ENCODE results near the gene B3GALT6. TPM values are rescaled to one million over a fixed set of nuclear protein-coding genes. Genes with fewer than 3 reads are reported as not detected.
"Not testable (repeated sequence)": the region's sequence is repeated elsewhere in the genome, so short reads cannot be mapped to it uniquely, and the experiment has no call there.

The B3GALT6 gene
- total RNA-seq = 1 to 10 TPM; 8.4 to 9.4 TPM
- 14.4 to 30.1 reads per million in 2 donors for total RNA-seq

DNA sequence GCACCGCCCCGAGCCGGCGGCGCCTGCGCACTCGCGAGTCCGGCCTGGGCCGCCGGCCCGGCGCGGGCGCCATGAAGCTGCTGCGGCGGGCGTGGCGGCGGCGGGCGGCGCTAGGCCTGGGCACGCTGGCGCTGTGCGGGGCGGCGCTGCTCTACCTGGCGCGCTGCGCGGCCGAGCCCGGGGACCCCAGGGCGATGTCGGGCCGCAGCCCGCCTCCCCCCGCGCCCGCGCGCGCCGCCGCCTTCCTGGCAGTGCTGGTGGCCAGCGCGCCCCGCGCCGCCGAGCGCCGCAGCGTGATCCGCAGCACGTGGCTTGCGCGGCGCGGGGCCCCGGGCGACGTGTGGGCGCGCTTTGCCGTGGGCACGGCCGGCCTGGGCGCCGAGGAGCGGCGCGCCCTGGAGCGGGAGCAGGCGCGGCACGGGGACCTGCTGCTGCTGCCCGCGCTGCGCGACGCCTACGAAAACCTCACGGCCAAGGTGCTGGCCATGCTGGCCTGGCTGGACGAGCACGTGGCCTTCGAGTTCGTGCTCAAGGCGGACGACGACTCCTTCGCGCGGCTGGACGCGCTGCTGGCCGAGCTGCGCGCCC is at the start of gene B3GALT6:
Gene B3GALT6 (plus strand): TSS at position 30 of the 588 bp plus-strand sequence. CDS start 42 bp downstream, at position 72.
- DNase-seq (no peak), ATAC-seq (no peak)
- H3K27ac Mint-ChIP-seq = peak within 1 kb of the TSS; percentile 94
- H3K27me3 Mint-ChIP-seq = no peaks in the 10 kb centered on the region
- peaks cover 2% of the 10 kb centered on the region for H3K36me3 Mint-ChIP-seq (ENCODE audit: low read depth)
- no peaks in the 10 kb centered on the region for H3K9me3 ChIP-seq (ENCODE audit: control insufficient read depth, low read length, poor library complexity, severe bottlenecking)
- peaks cover 25% of the 10 kb centered on the region for H3K4me1 Mint-ChIP-seq
- peak within 1 kb of the TSS; percentile 91 for H3K4me3 Mint-ChIP-seq

DNA sequence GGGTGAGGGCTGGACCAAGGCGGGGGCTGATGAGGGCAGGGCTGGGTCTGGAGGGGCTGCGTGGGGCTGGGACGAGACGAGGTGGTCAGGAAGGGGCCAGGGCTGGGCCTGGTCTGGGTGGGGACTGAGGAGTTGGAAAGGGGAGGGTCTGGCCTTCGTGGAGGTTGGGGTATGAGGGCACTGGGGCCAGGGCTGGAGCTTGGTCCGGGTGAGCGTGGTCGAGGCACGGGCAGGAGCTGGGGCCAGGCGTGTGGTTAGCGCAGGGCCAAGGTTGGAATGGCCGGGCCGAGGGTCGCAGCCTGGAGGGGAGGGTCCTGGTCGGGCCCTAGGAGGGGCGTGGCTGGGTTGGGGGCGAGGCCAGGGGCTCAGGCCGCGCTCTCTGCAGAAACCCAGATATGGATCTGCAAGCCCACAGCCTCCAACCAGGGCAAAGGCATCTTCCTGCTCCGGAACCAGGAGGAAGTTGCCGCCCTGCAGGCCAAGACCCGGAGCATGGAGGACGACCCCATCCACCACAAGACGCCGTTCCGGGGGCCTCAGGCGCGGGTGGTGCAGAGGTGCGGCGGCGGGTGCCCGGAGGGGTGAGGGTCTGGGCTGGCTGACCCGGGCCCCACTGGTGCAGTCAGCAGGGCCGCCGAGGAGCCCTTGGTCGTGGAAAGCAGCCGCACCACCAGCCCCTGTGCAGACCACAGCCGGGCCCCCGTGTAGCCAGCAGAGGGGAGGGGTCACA is 49.4 kb upstream of the B3GALT6 start:
- Mint-ChIP-seq H3K4me3 (peak overlapping the region; percentile 62), H3K4me1 (peaks cover 15% of the 10 kb centered on the region), H3K27me3 (peaks cover 4% of the 10 kb centered on the region), H3K27ac (peak overlapping the region; percentile 57), H3K36me3 (ENCODE audit: low read depth) (peaks cover 2% of the 10 kb centered on the region)
- ATAC-seq (peak; percentile 39), DNase-seq (peak in 2 of 3 donors; percentile 4 to 9)
- H3K9me3 ChIP-seq (ENCODE audit: control insufficient read depth, low read length, poor library complexity, severe bottlenecking) = no peaks in the 10 kb centered on the region

DNA sequence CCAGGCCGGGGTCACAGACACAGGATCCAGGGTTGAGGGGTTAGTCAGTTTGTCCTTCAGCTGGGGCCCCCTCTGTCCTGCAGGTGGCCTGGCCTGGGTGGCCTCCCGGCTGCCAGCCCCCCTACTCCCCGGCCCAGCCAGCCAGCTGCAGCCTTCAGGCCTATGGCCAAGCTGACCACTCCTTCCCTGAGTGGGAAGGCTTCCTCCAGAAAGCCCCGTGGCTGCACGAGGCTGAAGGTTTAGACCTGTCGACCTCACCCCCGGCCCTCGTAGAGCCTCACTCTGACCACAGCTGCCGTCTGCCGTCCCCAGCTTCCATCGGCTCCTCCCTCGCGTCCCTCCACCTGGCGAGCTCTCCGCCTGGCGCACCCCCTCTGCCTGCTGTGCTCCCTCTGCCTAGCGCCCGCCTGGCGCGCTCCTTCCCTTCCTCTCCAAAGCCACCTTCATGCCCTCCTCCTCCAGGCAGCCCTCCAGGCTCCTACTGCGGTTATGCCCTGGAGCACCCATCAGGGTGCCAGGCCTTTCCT is 48.8 kb upstream of the B3GALT6 start:
- DNase-seq = peak in 2 of 3 donors; percentile 4 to 6
- peaks cover 4% of the 10 kb centered on the region for H3K27me3 Mint-ChIP-seq
- H3K4me1 Mint-ChIP-seq = peaks cover 15% of the 10 kb centered on the region
- peak overlapping the region; percentile 14 for H3K27ac Mint-ChIP-seq
- no peaks in the 10 kb centered on the region for H3K9me3 ChIP-seq (ENCODE audit: control insufficient read depth, low read length, poor library complexity, severe bottlenecking)
- peak overlapping the region; percentile 67 for H3K4me3 Mint-ChIP-seq
- ATAC-seq = no peak
- peaks cover 2% of the 10 kb centered on the region for H3K36me3 Mint-ChIP-seq (ENCODE audit: low read depth)

DNA sequence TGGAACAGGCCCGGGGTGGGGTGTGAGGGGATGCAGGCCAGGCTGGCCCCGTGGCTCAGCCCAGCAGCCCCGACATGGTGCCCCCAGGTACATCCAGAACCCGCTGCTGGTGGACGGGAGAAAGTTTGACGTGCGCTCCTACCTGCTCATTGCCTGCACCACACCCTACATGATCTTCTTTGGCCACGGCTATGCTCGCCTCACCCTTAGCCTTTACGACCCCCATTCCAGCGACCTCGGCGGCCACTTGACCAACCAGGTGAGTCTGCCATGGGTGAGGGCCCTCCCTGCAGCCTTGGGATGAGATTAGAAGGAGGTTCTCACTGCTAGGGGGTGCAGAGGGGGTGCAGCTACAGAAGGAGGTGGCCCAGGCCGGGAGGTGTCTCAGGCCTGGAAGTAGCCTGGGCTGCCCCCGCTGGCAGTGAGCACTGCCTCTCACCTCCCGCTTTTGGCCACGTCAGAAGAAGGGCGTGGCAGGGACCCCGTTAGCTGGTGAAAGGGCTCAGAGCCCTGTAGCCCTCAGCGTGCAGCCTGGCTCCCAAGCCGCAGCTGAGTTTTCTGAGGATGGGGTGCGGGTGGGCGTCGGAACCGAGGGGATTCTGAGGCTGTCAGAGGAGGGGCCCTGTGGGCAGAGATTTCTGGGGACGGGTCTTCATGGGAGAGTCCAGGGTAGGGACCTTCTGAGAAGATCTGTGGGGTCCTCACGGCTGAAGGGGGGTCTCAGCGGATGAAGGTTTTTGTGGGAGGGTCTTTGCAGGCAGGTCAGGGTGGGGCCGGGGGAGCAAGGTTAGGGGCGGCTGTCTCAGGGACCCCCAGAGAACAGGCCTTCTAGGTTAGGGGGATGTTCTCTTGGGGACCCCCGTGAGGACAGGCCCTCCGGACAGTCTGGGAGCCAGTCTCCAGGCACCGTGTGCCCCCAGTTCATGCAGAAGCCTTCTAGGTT is 47.9 kb upstream of the B3GALT6 start:
- H3K27me3 Mint-ChIP-seq = peaks cover 4% of the 10 kb centered on the region
- DNase-seq = peak in 2 of 3 donors; percentile 3 to 8
- H3K9me3 ChIP-seq (ENCODE audit: control insufficient read depth, low read length, poor library complexity, severe bottlenecking) = no peaks in the 10 kb centered on the region
- peak overlapping the region; percentile 67 for H3K4me3 Mint-ChIP-seq
- no peak for ATAC-seq
- H3K4me1 Mint-ChIP-seq = peaks cover 15% of the 10 kb centered on the region
- H3K27ac Mint-ChIP-seq = peak overlapping the region; percentile 14
- H3K36me3 Mint-ChIP-seq (ENCODE audit: low read depth) = peaks cover 2% of the 10 kb centered on the region

DNA sequence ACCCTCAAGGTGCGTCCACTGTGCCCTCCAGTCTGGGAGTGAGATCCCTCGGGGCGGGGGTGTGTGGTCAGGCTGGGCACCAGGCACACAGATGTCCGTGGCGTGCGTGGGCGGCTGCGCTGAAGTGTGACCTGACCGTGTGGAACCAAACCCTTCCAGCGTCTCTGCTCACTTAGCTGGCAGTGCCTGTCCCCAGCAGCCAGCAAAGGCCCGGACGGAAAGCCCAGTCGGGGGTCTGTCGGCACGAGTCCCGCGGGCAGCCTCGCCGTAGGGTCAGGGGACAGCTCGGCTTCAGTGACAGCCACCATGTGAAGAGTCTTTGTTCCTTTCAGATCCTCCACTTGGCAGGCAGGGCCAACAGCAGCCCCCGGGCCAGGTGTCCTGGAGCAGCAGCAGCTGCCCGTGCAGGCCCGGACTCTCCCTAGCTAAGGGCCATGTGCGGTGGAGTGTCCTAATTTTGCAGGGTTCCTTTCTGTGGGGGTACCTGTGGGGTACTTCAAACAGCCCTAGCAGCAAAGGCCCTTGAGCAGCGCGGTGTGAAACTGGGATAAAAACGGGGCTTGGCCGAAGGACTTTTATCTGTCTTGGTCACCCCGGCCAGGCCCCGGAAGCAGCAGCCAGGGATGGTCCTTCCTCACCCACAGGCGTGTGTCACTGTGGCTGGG is 46.8 kb upstream of the B3GALT6 start:
- DNase-seq (peak; percentile 4 to 7 (median 7)), ATAC-seq (no peak)
- no peaks in the 10 kb centered on the region for H3K9me3 ChIP-seq (ENCODE audit: control insufficient read depth, low read length, poor library complexity, severe bottlenecking)
- peaks cover 4% of the 10 kb centered on the region for H3K27me3 Mint-ChIP-seq
- H3K4me1 Mint-ChIP-seq = peaks cover 17% of the 10 kb centered on the region
- H3K36me3 Mint-ChIP-seq (ENCODE audit: low read depth) = peaks cover 2% of the 10 kb centered on the region
- peak overlapping the region; percentile 62 for H3K27ac Mint-ChIP-seq
- no peak overlapping the region for H3K4me3 Mint-ChIP-seq

DNA sequence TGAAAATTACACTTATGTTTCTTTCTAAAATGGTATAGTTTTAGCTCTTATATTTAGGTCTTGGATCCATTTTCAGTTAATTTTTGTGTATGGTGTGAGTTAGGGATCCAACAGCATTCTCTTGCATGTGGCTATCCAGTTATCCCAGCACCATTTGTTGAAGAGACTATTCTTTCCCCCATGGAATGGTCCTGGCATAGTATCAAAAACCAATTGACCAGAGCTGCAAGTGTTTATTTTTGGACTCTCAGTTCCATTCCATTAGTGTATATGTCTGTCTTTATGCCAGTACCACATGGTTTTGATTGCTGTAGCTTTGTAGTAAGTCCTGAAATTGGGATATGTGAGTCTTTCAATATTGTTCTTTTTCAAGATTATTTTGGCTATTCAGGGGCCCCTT is 44.1 kb upstream of the B3GALT6 start:
- Mint-ChIP-seq H3K27ac (no peak overlapping the region), H3K4me1 (peaks cover 9% of the 10 kb centered on the region), H3K4me3 (no peak overlapping the region), H3K27me3 (no peaks in the 10 kb centered on the region), H3K36me3 (ENCODE audit: low read depth) (no peaks in the 10 kb centered on the region)
- H3K9me3 ChIP-seq (ENCODE audit: control insufficient read depth, low read length, poor library complexity, severe bottlenecking) = no peaks in the 10 kb centered on the region
- DNase-seq = no peak
- ATAC-seq = no peak

DNA sequence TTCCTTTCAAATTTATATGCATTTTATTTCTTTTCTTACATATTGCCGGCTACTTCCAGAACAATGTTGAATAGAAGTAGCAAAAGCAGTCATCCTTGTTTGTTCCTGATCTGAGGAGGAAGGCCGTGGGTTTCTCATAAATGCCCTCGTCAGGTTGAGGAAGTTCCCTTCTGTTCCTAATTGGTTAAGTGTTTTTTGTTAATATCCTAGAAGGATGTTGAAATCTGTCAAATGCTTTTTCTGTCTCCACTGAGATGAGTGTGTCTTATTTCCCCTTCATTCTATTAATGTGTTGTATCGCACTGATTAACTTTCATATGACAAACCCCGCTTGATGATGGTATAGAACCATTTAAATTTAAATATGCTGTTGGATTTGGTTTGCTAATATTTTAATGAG is 42.9 kb upstream of the B3GALT6 start:
- peaks cover 4% of the 10 kb centered on the region for H3K4me1 Mint-ChIP-seq
- no peaks in the 10 kb centered on the region for H3K36me3 Mint-ChIP-seq (ENCODE audit: low read depth)
- no peak overlapping the region for H3K4me3 Mint-ChIP-seq
- H3K9me3 ChIP-seq (ENCODE audit: control insufficient read depth, low read length, poor library complexity, severe bottlenecking) = no peaks in the 10 kb centered on the region
- ATAC-seq = no peak
- no peaks in the 10 kb centered on the region for H3K27me3 Mint-ChIP-seq
- DNase-seq = no peak
- H3K27ac Mint-ChIP-seq = peak overlapping the region; percentile 37

DNA sequence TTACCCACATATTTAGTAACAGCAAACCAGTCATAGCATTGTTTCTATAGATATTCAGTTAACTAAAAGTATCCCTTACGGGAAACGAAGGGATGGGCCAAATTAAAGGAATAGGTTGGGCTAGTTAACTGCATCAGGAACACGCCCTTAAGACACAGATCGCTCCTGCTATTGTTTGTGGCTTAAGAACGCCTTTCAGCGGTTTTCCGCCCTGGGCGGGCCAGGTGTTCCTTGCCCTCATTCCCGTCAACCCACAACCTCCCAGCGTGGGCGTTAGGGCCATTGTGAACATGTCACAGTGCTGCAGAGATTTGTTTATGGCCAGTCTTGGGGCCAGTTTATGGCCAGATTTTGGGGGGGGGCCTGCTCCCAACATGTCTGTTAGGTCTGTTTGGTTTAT is 40.3 kb upstream of the B3GALT6 start:
- ATAC-seq (no peak), DNase-seq (no peak)
- no peak overlapping the region for H3K27ac Mint-ChIP-seq
- H3K36me3 Mint-ChIP-seq (ENCODE audit: low read depth) = no peaks in the 10 kb centered on the region
- H3K9me3 ChIP-seq (ENCODE audit: control insufficient read depth, low read length, poor library complexity, severe bottlenecking) = no peaks in the 10 kb centered on the region
- peaks cover 2% of the 10 kb centered on the region for H3K4me1 Mint-ChIP-seq
- no peak overlapping the region for H3K4me3 Mint-ChIP-seq
- H3K27me3 Mint-ChIP-seq = no peaks in the 10 kb centered on the region

DNA sequence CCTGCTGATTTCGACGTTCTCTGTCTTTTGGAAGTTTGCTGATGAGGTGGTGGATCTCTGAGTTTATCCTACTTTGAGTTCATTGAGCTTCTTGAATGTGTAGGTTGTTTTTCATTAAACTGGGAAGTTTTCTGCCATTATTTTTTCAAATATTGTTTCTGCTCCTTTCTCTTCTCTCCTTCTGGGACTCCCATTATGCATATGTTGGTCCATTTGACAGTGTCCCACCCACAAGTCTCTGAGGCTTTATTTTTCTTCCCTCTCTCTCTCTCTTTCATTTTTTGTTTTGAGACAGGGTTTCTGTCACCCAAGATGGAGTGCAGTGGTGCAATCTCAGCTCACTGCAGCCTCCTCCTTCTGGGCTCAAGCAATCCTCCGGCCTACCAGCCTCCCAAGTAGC is 37.3 kb upstream of the B3GALT6 start:
- H3K4me1 Mint-ChIP-seq = peaks cover 2% of the 10 kb centered on the region
- no peaks in the 10 kb centered on the region for H3K27me3 Mint-ChIP-seq
- H3K9me3 ChIP-seq (ENCODE audit: control insufficient read depth, low read length, poor library complexity, severe bottlenecking) = no peaks in the 10 kb centered on the region
- no peak overlapping the region for H3K4me3 Mint-ChIP-seq
- no peaks in the 10 kb centered on the region for H3K36me3 Mint-ChIP-seq (ENCODE audit: low read depth)
- peak overlapping the region; percentile 19 for H3K27ac Mint-ChIP-seq
- DNase-seq (no peak), ATAC-seq (no peak)

DNA sequence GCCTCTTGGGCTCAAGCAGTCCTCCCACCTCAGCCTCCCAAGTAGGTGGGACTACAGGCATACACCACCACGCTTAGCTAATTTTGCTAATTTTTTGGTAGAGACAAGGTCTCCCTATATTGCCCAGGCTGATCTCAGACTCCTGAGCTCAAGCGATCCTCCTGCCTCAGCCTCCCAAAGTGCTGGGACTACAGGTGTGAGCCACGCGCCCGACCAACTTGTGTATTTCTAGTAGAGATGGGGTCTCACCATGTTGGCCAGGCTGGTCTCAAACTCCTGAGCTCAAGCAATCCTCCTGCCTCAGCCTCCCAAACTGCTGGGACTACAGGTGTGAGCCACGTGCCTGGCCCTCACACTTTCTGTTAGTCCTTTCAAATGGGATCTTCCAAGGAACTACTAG is 36.3 kb upstream of the B3GALT6 start:
- not testable (repeated sequence) for H3K27ac Mint-ChIP-seq; H3K4me3 Mint-ChIP-seq; DNase-seq; H3K4me1 Mint-ChIP-seq; H3K36me3 Mint-ChIP-seq (ENCODE audit: low read depth); ATAC-seq; H3K27me3 Mint-ChIP-seq; H3K9me3 ChIP-seq (ENCODE audit: control insufficient read depth, low read length, poor library complexity, severe bottlenecking)

DNA sequence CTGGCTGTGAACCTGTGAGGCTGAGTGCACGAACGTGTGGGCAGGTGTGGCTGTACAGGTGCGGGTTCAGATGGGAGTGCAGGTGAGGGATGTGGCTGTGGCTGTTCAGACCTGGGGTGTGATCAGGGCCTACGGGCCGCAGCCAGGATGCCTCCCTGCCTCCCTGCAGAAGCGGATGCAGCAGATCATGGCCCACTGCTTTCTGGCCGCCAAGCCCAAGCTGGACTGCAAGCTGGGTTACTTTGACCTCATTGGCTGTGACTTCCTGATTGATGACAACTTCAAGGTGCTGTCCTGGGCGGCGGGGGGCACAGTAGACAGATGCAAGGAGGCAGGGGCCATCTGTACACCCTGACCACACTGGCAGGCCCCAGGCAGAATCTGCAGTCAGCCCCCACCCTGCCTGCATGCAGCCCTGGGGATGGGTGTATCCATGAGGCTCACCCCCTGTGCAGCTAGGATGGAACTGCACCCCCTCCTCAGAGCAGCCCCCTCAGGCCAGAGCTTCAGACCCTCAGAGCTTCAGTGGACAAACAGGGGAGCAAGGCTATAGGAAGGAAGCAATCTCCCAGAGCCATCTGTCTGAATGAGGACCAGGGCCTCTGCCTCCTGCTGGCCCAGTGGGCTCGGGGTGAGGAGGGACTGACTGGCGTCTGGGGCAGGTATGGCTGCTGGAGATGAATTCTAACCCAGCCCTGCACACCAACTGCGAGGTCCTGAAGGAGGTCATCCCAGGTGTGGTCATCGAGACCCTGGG is 35.4 kb upstream of the B3GALT6 start:
- Mint-ChIP-seq H3K4me3 (no peak overlapping the region), H3K36me3 (ENCODE audit: low read depth) (no peaks in the 10 kb centered on the region), H3K4me1 (peaks cover 2% of the 10 kb centered on the region), H3K27me3 (no peaks in the 10 kb centered on the region), H3K27ac (peak overlapping the region; percentile 29)
- DNase-seq = peak in 2 of 3 donors; percentile 4 to 9
- ATAC-seq = no peak
- no peaks in the 10 kb centered on the region for H3K9me3 ChIP-seq (ENCODE audit: control insufficient read depth, low read length, poor library complexity, severe bottlenecking)

DNA sequence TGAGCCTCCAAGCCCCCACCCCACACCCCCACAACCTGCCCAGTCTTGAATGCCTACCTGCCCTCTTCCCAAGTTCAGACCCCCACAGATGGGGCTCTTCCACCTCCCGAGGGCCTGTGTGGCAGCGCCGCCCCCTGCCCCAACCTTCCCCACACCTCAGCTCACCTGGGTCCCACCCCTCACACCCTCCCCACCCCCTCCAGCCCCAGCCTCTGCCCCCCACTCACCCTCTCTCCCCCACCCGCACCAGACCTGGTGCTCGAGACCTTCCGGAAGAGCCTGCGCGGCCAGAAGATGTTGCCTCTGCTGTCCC is 34.9 kb upstream of the B3GALT6 start:
- Mint-ChIP-seq H3K27me3 (no peaks in the 10 kb centered on the region), H3K4me1 (peaks cover 2% of the 10 kb centered on the region), H3K4me3 (no peak overlapping the region), H3K36me3 (ENCODE audit: low read depth) (no peaks in the 10 kb centered on the region), H3K27ac (peak overlapping the region; percentile 29)
- ATAC-seq (no peak), DNase-seq (no peak)
- no peaks in the 10 kb centered on the region for H3K9me3 ChIP-seq (ENCODE audit: control insufficient read depth, low read length, poor library complexity, severe bottlenecking)

All from T-helper 17 cell (primary cell).